HepG2 (cell line): Measurements from ENCODE around the gene FOSB. TPM values are rescaled to one million over a fixed set of nuclear protein-coding genes. Genes with fewer than 3 reads are reported as not detected.

Experiments used
- CAMTA2 ChIP-seq: sonication (generic); formaldehyde crosslinking; IDR thresholded peaks from 2 replicates; pipeline ENCODE4 v1.4.0; 2020; ENCODE audit warnings: mild to moderate bottlenecking, missing genetic modification reagents, borderline replicate concordance
- CEBPG ChIP-seq: IDR thresholded peaks from 2 replicates; pipeline ENCODE4 v1.6.1; 2016
- GATA4 ChIP-seq: sonication (generic); IDR thresholded peaks from 2 replicates; pipeline ENCODE4 v1.6.1; 2016; ENCODE audit warnings: antibody characterized with exemption, low read depth, borderline replicate concordance
- HOXA9 ChIP-seq: sonication (generic); formaldehyde crosslinking; IDR thresholded peaks from 2 replicates; pipeline ENCODE4 v1.8.1; 2022; ENCODE audit warnings: missing genetic modification reagents, mild to moderate bottlenecking, moderate library complexity, borderline replicate concordance
- KAT7 ChIP-seq: IDR thresholded peaks from 2 replicates; pipeline ENCODE4 v1.6.1; 2018; ENCODE audit warnings: borderline replicate concordance, missing compliant biosample characterization
- KDM2A ChIP-seq: sonication (generic); formaldehyde crosslinking; IDR thresholded peaks from 2 replicates; pipeline ENCODE4 v1.4.0; 2020; ENCODE audit warnings: low read depth, missing genetic modification reagents, borderline replicate concordance
- PHF20 ChIP-seq: sonication (generic); formaldehyde crosslinking; IDR thresholded peaks from 2 replicates; pipeline ENCODE4 v1.5.0; 2020; ENCODE audit warnings: mild to moderate bottlenecking, missing genetic modification reagents
- RFX1 ChIP-seq: fragments of 450-650 bp; IDR thresholded peaks from 2 replicates; pipeline ENCODE4 v1.6.1; 2017
- SKI ChIP-seq: fragments of 450-650 bp; IDR thresholded peaks from one replicate; pipeline ENCODE4 v1.6.1; 2018; ENCODE audit warnings: mild to moderate bottlenecking; ENCODE audit not compliant: partially characterized antibody
- SMARCE1 ChIP-seq: fragments of 450-650 bp; IDR thresholded peaks from 2 replicates; pipeline ENCODE4 v1.6.1; 2017; ENCODE audit warnings: borderline replicate concordance
- SRF ChIP-seq: IDR thresholded peaks from 2 replicates; pipeline ENCODE4 v1.6.1; 2011; ENCODE audit warnings: mild to moderate bottlenecking, low read depth, low read length, moderate library complexity
- TEAD3 ChIP-seq: optimal IDR thresholded peaks from 2 replicates; pipeline ENCODE3; 2016; ENCODE audit warnings: borderline replicate concordance
- ZBTB42 ChIP-seq: sonication (generic); formaldehyde crosslinking; IDR thresholded peaks from 2 replicates; pipeline ENCODE4 v1.5.0; 2020; ENCODE audit warnings: mild to moderate bottlenecking, missing genetic modification reagents
- ZGPAT ChIP-seq: IDR thresholded peaks from 2 replicates; pipeline ENCODE4 v1.6.1; 2016; ENCODE audit warnings: mild to moderate bottlenecking
- ZNF124 ChIP-seq: sonication (generic); formaldehyde crosslinking; IDR thresholded peaks from 2 replicates; pipeline ENCODE4 v1.4.0; 2020; ENCODE audit warnings: missing genetic modification reagents
- ZNF329 ChIP-seq: sonication (generic); formaldehyde crosslinking; IDR thresholded peaks from 2 replicates; pipeline ENCODE4 v1.9.0; 2021; ENCODE audit warnings: low read depth, mild to moderate bottlenecking, missing genetic modification reagents
- ZNF335 ChIP-seq: sonication (generic); formaldehyde crosslinking; IDR thresholded peaks from 2 replicates; pipeline ENCODE4 v1.4.0; 2020; ENCODE audit warnings: missing genetic modification reagents
- polyA plus RNA-seq, 8 experiments: library from polyadenylated mRNA; depleted of rRNA in 3 of 8; stranded (reverse) in 7 of 8; unstranded in 1 of 8; fragments of >200 nt; fragmentation: Illumina TruSeq in 4 of 8; extraction: Trizol in 4 of 8; gene quantifications; 2 replicates each; pipeline versions ENCODE4 v1.2.1 to v1.2.3, GENCODE V29; 2011 to 2016; ENCODE audit warnings: low read depth in 4 of 8, missing spikeins in 1 of 8, mixed read lengths in 1 of 8; ENCODE audit not compliant: insufficient read depth in 1 of 8
- total RNA-seq, 5 experiments: library from RNA; depleted of rRNA; stranded (reverse); fragments of >200 nt; fragmentation: Illumina TruSeq; extraction: Trizol; gene quantifications; 2 replicates each; pipeline ENCODE4 v1.2.3, GENCODE V29; 2016; ENCODE audit warnings: low read depth in 1 of 5
- TF ChIP-seq, protein P1 (sequence below), 2 experiments: sonication (generic) in 1 of 2; formaldehyde crosslinking in 1 of 2; IDR thresholded peaks; 2 replicates each; pipeline versions ENCODE4 v1.5.1 to v1.6.1; 2011 to 2020; ENCODE audit warnings: borderline replicate concordance in 1 of 2, low read depth in 1 of 2, low read length in 1 of 2, mild to moderate bottlenecking in 1 of 2, missing genetic modification reagents in 1 of 2, moderate library complexity in 1 of 2
- TF ChIP-seq, protein P2 (sequence below): sonication (generic); formaldehyde crosslinking; IDR thresholded peaks from 2 replicates; pipeline ENCODE4 v1.4.0; 2020; ENCODE audit warnings: missing genetic modification reagents, borderline replicate concordance
- TF ChIP-seq, protein P3 (sequence below): sonication (generic); formaldehyde crosslinking; IDR thresholded peaks from 2 replicates; pipeline ENCODE4 v1.5.0; 2020; ENCODE audit warnings: missing genetic modification reagents

Gene FOSB
- total and polyA plus RNA-seq, 2 of the 13 experiments (the other 11 are each of a cell fraction or from before 2014, with no cell fraction given), result 2.8 to 6.0 TPM

DNA sequence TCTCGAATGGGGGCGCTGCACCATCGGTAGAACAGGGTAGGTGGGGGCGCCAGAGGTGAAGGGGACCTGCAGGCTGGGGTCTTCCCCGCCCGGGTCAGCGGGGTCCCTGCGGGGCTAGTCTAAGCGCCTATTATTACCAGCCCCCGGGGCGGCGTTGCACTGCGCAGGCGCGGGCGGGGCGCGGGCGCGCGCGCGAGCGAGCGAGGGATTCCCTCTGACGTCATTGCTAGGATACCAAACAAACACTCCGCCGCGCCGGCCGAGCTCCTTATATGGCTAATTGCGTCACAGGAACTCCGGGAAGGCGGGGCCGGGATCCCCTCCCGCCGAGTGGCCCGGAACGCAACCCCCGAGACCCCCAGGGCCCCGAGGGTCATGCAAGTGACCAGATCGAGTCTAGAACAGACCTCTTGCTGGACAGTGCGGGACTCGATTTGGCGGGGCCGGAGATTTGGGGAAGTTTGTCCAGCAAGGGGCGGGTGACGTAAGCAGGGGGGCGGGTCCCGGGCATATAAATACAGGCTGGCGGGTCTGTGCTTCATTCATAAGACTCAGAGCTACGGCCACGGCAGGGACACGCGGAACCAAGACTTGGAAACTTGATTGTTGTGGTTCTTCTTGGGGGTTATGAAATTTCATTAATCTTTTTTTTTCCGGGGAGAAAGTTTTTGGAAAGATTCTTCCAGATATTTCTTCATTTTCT lies at the start of gene FOSB (continued):
- TF ChIP-seq KAT7 (no peak), CAMTA2 (CRISPR knock-in tag) (no peak), GATA4 (0 out of 2 replicates have a peak, but pooled peaks have one; percentile 13), ZBTB42 (CRISPR knock-in tag) (no peak; the same call in 1 of the 2 replicates), ZGPAT (CRISPR knock-in tag) (peak; percentile 58; the same call in 1 of the 2 replicates), ZNF124 (CRISPR knock-in tag) (no peak), ZNF335 (CRISPR knock-in tag) (no peak), SKI (peak; percentile 26), TEAD3 (CRISPR knock-in tag) (no peak), SRF (peak; percentile 99), KDM2A (peak; percentile 67), SMARCE1 (no peak), ZNF329 (CRISPR knock-in tag) (no peak), CEBPG (CRISPR knock-in tag) (peak; percentile 63; the same call in 1 of the 2 replicates), HOXA9 (CRISPR knock-in tag) (no peak), RFX1 (peak; percentile 29; the same call in 1 of the 2 replicates), PHF20 (CRISPR knock-in tag) (no peak)
- TF ChIP-seq, protein P1, sequence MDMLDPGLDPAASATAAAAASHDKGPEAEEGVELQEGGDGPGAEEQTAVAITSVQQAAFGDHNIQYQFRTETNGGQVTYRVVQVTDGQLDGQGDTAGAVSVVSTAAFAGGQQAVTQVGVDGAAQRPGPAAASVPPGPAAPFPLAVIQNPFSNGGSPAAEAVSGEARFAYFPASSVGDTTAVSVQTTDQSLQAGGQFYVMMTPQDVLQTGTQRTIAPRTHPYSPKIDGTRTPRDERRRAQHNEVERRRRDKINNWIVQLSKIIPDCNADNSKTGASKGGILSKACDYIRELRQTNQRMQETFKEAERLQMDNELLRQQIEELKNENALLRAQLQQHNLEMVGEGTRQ (IDR thresholded peaks at IDR 0.05; ENCODE audit: low read depth, low read length), result no peak
- TF ChIP-seq, protein P1 (CRISPR knock-in tag; IDR thresholded peaks at IDR 0.05; ENCODE audit: borderline replicate concordance), result peak; percentile 98; the same call in 1 of the 2 replicates
- TF ChIP-seq, protein P2, sequence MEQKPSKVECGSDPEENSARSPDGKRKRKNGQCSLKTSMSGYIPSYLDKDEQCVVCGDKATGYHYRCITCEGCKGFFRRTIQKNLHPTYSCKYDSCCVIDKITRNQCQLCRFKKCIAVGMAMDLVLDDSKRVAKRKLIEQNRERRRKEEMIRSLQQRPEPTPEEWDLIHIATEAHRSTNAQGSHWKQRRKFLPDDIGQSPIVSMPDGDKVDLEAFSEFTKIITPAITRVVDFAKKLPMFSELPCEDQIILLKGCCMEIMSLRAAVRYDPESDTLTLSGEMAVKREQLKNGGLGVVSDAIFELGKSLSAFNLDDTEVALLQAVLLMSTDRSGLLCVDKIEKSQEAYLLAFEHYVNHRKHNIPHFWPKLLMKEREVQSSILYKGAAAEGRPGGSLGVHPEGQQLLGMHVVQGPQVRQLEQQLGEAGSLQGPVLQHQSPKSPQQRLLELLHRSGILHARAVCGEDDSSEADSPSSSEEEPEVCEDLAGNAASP, result 0 out of 2 replicates have a peak, but pooled peaks have one; percentile 9
- TF ChIP-seq, protein P3, sequence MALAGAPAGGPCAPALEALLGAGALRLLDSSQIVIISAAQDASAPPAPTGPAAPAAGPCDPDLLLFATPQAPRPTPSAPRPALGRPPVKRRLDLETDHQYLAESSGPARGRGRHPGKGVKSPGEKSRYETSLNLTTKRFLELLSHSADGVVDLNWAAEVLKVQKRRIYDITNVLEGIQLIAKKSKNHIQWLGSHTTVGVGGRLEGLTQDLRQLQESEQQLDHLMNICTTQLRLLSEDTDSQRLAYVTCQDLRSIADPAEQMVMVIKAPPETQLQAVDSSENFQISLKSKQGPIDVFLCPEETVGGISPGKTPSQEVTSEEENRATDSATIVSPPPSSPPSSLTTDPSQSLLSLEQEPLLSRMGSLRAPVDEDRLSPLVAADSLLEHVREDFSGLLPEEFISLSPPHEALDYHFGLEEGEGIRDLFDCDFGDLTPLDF, result peak; percentile 67
